ENCODE results near the gene CDKAL1. TPM values are rescaled to one million over a fixed set of nuclear protein-coding genes. Genes with fewer than 3 reads are reported as not detected.

CDKAL1 gene
- total and polyA plus RNA-seq, 10 of the 15 experiments (the other 5 are each of a cell fraction or from before 2014, with no cell fraction given) = 10.7 to 26.9 (median 17.3) TPM

DNA sequence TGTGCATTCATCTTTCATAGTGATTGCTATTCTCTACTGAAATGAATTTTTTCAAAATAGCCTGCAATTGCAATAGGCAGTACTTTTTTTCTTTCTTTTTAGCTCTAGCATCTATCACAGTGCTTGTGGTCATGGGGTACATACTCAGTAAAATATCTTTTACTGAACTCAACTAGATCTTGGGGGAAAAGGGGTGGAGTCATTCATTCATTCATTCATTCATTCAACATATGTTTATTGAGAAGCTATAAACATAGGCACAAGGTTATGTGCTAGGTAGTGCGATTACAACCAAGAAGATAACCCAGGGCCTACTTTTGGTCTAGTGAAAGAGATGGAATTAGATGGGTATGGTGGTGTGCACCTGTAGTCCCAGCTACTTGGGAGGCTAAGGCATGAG lies 1.4 kb upstream of the CDKAL1 start:
- H3K9ac ChIP-seq (ENCODE audit: control insufficient read depth, insufficient read depth, low read length) = no peak overlapping the region
- H3K4me2 ChIP-seq (ENCODE audit: control insufficient read depth, insufficient read depth) = no peak overlapping the region
- H3K4me3 ChIP-seq = no peak overlapping the region
- SMC1A ChIA-PET (ENCODE audit: uncharacterized antibody, unreplicated experiment) = interaction anchor here (0.9 to 4.2 kb wide), 9 partner anchors 11 to 296 kb away, joined by 3 to 21 read pairs (median 3); no protein-coding TSS in a partner anchor
- H2AFZ ChIP-seq (ENCODE audit: control insufficient read depth, low read depth, low read length) = no peak overlapping the region
- 100% methylated on average over 1 of the region's 1 CpG for WGBS (ENCODE audit: insufficient coverage, insufficient replicate concordance, low lambda C conversion rate, missing lambda C conversion rate)
- RAD21 ChIA-PET (ENCODE audit: unreplicated experiment) = no interaction called here
- no peak for DNase-seq (ENCODE audit: low read depth, low spot score)
- no peaks in the 10 kb centered on the region for H3K27me3 ChIP-seq (replicated peaks in 1 of 2; ENCODE audit: control insufficient read depth in 2 of 2, insufficient read depth in 2 of 2, low read length in 1 of 2)
- intact Hi-C loops (cut with micrococcal nuclease; ENCODE audit: unreplicated experiment) = no loop called here
- no peak for FAIRE-seq
- POLR2A ChIA-PET = interaction anchor here (0.6 to 1.1 kb wide), 3 partner anchors 10 to 130 kb away, joined by 3 to 8 read pairs (median 5); no protein-coding TSS in a partner anchor
- in situ Hi-C loops (cut with MboI) = no loop called here
- H3K9me3 ChIP-seq (replicated peaks; ENCODE audit: control insufficient read depth, insufficient read depth, low read length) = no peaks in the 10 kb centered on the region
- no peaks in the 10 kb centered on the region; a peak in 1 of 4 replicates for H3K36me3 ChIP-seq (ENCODE audit: control insufficient read depth in 2 of 2, insufficient read depth in 2 of 2, low read length in 1 of 2)
- TF ChIP-seq ZNF24 (IDR thresholded peaks at IDR 0.05) (peak; percentile 87), MEF2B (IDR thresholded peaks at IDR 0.05; ENCODE audit: partially characterized antibody, poor library complexity, severe bottlenecking) (no peak)
- H3K27ac ChIP-seq (ENCODE audit: control insufficient read depth, insufficient read depth) = no peak overlapping the region
- ATAC-seq = no peak
- CTCF ChIA-PET = interaction anchor here (0.5 to 4.8 kb wide), 8 partner anchors 9 to 440 kb away, joined by 3 to 49 read pairs (median 4); no protein-coding TSS in a partner anchor
- no peaks in the 10 kb centered on the region for H4K20me1 ChIP-seq (ENCODE audit: control insufficient read depth, insufficient read depth)
- peaks cover 18% of the 10 kb centered on the region for H3K79me2 ChIP-seq (ENCODE audit: control insufficient read depth, insufficient read depth, low read length)
- peaks cover 6% of the 10 kb centered on the region; the same call in 1 of the 2 replicates for H3K4me1 ChIP-seq (ENCODE audit: control insufficient read depth, insufficient read depth, low read length)
- BruUV-seq (replicated peaks) = no TSS peak

- no peak; the same call in 1 of the 3 replicates for ATAC-seq
- peak overlapping the region; percentile 89 for H3K27ac ChIP-seq (ENCODE audit: control insufficient read depth, insufficient read depth)
- intact Hi-C loops (cut with micrococcal nuclease; ENCODE audit: unreplicated experiment) (no loop called here), in situ Hi-C loops (cut with MboI) (no loop called here)
- WGBS (ENCODE audit: insufficient coverage, insufficient replicate concordance, low lambda C conversion rate, missing lambda C conversion rate) = 43% methylated on average over 6 of the region's 6 CpGs
- peak overlapping the region; percentile 94 for H3K9ac ChIP-seq (ENCODE audit: control insufficient read depth, insufficient read depth, low read length)
- ChIA-PET CTCF (interaction anchor here (0.7 to 4.8 kb wide), 6 partner anchors 10 to 441 kb away, joined by 3 to 49 read pairs (median 4); no protein-coding TSS in a partner anchor), RAD21 (ENCODE audit: unreplicated experiment) (interaction anchor here (0.8 to 1.4 kb wide), 3 partner anchors 129 to 1055 kb away, joined by 3 to 5 read pairs (median 3); no protein-coding TSS in a partner anchor), POLR2A (interaction anchor here (0.6 to 1.2 kb wide), 2 partner anchors 112 to 129 kb away, joined by 3 to 4 read pairs; no protein-coding TSS in a partner anchor), SMC1A (ENCODE audit: uncharacterized antibody, unreplicated experiment) (interaction anchor here (0.6 to 1.7 kb wide), 9 partner anchors 13 to 297 kb away, joined by 3 to 7 read pairs (median 3); no protein-coding TSS in a partner anchor)
- no peaks in the 10 kb centered on the region for H4K20me1 ChIP-seq (ENCODE audit: control insufficient read depth, insufficient read depth)
- no TSS peak for BruUV-seq (replicated peaks)
- peaks cover 6% of the 10 kb centered on the region; the same call in 1 of the 2 replicates for H3K4me1 ChIP-seq (ENCODE audit: control insufficient read depth, insufficient read depth, low read length)
- H3K4me2 ChIP-seq (ENCODE audit: control insufficient read depth, insufficient read depth) = peak overlapping the region; percentile 45
- no peaks in the 10 kb centered on the region; a peak in 1 of 4 replicates for H3K36me3 ChIP-seq (ENCODE audit: control insufficient read depth in 2 of 2, insufficient read depth in 2 of 2, low read length in 1 of 2)
- peak overlapping the region; percentile 93; the same call in 1 of the 2 replicates for H3K4me3 ChIP-seq
- H3K9me3 ChIP-seq (replicated peaks; ENCODE audit: control insufficient read depth, insufficient read depth, low read length) = no peaks in the 10 kb centered on the region
- FAIRE-seq = no peak
- 0 out of 2 replicates have a peak, but pooled peaks have one; percentile 12 for TF ChIP-seq MLLT1 (IDR thresholded peaks at IDR 0.05)
- TF ChIP-seq, protein P1, sequence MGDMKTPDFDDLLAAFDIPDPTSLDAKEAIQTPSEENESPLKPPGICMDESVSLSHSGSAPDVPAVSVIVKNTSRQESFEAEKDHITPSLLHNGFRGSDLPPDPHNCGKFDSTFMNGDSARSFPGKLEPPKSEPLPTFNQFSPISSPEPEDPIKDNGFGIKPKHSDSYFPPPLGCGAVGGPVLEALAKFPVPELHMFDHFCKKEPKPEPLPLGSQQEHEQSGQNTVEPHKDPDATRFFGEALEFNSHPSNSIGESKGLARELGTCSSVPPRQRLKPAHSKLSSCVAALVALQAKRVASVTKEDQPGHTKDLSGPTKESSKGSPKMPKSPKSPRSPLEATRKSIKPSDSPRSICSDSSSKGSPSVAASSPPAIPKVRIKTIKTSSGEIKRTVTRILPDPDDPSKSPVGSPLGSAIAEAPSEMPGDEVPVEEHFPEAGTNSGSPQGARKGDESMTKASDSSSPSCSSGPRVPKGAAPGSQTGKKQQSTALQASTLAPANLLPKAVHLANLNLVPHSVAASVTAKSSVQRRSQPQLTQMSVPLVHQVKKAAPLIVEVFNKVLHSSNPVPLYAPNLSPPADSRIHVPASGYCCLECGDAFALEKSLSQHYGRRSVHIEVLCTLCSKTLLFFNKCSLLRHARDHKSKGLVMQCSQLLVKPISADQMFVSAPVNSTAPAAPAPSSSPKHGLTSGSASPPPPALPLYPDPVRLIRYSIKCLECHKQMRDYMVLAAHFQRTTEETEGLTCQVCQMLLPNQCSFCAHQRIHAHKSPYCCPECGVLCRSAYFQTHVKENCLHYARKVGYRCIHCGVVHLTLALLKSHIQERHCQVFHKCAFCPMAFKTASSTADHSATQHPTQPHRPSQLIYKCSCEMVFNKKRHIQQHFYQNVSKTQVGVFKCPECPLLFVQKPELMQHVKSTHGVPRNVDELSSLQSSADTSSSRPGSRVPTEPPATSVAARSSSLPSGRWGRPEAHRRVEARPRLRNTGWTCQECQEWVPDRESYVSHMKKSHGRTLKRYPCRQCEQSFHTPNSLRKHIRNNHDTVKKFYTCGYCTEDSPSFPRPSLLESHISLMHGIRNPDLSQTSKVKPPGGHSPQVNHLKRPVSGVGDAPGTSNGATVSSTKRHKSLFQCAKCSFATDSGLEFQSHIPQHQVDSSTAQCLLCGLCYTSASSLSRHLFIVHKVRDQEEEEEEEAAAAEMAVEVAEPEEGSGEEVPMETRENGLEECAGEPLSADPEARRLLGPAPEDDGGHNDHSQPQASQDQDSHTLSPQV (IDR thresholded peaks at IDR 0.05) = no peak
- no peaks in the 10 kb centered on the region for H3K27me3 ChIP-seq (replicated peaks in 1 of 2; ENCODE audit: control insufficient read depth in 2 of 2, insufficient read depth in 2 of 2, low read length in 1 of 2)
- H3K79me2 ChIP-seq (ENCODE audit: control insufficient read depth, insufficient read depth, low read length) = peaks cover 26% of the 10 kb centered on the region
- no peak for DNase-seq (ENCODE audit: low read depth, low spot score)
- H2AFZ ChIP-seq (ENCODE audit: control insufficient read depth, low read depth, low read length) = peak overlapping the region; percentile 78
Observed at GRCh38 chr6:20533746-20534294, 437 bp upstream of the CDKAL1 start.
